Breast epithelium (tissue), 4 donors: ENCODE measurements around the gene TMEM30B. TPM values are rescaled to one million over a fixed set of nuclear protein-coding genes. Genes with fewer than 3 reads are reported as not detected.

ENCODE experiments used
- DNase-seq, 2 donors: peaks; one replicate each; pipeline ENCODE4 v3.0.0-alpha.2; 2019; ENCODE audit warnings: low spot score in 2 of 2
- H3K27ac ChIP-seq, 2 donors: fragments of 200-600 bp; sonication (generic) in 1 of 2; one replicate each; pipeline ENCODE4 v1.5.1; 2016 to 2019; ENCODE audit warnings: mild to moderate bottlenecking in 1 of 2
- H3K27me3 ChIP-seq, 2 donors: fragments of 200-600 bp; sonication (generic) in 1 of 2; one replicate each; pipeline versions ENCODE4 v1.5.1 to v1.6.0; 2017 to 2019; ENCODE audit warnings: control low read depth in 1 of 2, mild to moderate bottlenecking in 1 of 2
- H3K36me3 ChIP-seq: fragments of 200-600 bp; one replicate; pipeline ENCODE4 v1.5.1; 2019
- H3K4me1 ChIP-seq, 2 donors: fragments of 200-600 bp; sonication (generic); one replicate each; pipeline ENCODE4 v1.5.1; 2016 to 2019; ENCODE audit warnings: control low read depth in 1 of 2
- H3K4me3 ChIP-seq, 3 donors: fragments of 200-600 bp; sonication (generic); 1 replicate in 2 of 3; 2 replicates in 1 of 3; pipeline ENCODE4 v1.5.1; 2016 to 2019; ENCODE audit warnings: mild to moderate bottlenecking in 3 of 3, moderate library complexity in 2 of 3
- H3K9me3 ChIP-seq, 2 donors: fragments of 200-600 bp; sonication (generic) in 1 of 2; one replicate each; pipeline ENCODE4 v1.5.1; 2016 to 2019; ENCODE audit warnings: control low read depth in 1 of 2
- POLR2A ChIP-seq: fragments of 450-650 bp; IDR thresholded peaks from one replicate; pipeline ENCODE4 v1.6.1; 2016; ENCODE audit warnings: antibody characterized with exemption, mild to moderate bottlenecking, moderate library complexity
- POLR2AphosphoS5 ChIP-seq, 3 donors: sonication (generic); formaldehyde crosslinking; IDR thresholded peaks; one replicate each; pipeline ENCODE4 v1.6.1; 2017; ENCODE audit warnings: antibody characterized with exemption in 3 of 3
- intact Hi-C: fragments of 100-400 bp; cut with DNase I; formaldehyde crosslinking; loops from one replicate; pipeline ENCODE4 v1.15.1; 2023; ENCODE audit warnings: low total_unique reads
- total RNA-seq, 3 donors: library from RNA; depleted of rRNA; stranded (reverse); fragments of >200 nt; gene quantifications; one replicate each; pipeline ENCODE4 v1.1.0, GENCODE V29; 2016
- TF ChIP-seq, protein P1 (sequence below), 3 donors: fragments of 450-650 bp; IDR thresholded peaks; one replicate each; pipeline ENCODE4 v1.5.1; 2016 to 2017; ENCODE audit warnings: antibody characterized with exemption in 3 of 3, mild to moderate bottlenecking in 3 of 3, moderate library complexity in 3 of 3

The TMEM30B gene
- total RNA-seq, 3 donors from 2014 or later, result 5.0 to 36.7 (median 20.0) TPM

DNA sequence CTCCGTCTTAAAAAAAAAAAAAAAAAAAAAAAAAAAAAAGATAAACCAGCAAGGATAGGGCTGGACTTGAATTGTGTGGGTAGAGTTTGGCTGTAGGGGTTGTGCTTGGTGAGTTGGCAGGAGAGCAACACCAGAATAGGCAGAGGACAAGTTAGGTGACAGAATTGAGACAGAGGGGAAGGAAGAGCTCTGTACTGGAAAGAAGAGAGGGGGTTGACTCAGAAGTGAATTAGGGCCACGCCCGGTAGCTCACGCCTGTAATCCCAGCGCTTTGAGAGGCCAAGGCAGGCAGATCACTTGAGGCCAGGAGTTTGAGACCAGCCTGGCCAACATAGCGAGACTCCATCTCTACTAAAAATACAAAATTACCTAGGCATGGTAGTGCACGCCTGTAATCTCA, 6.1 kb upstream of the TMEM30B start:
- H3K9me3 ChIP-seq, result no peaks in the 10 kb centered on the region
- no peaks in the 10 kb centered on the region for H3K4me1 ChIP-seq
- no peaks in the 10 kb centered on the region for H3K36me3 ChIP-seq
- TF ChIP-seq POLR2AphosphoS5 (IDR thresholded peaks at IDR 0.05), result no peak
- TF ChIP-seq POLR2A, result no peak
- TF ChIP-seq, protein P1, sequence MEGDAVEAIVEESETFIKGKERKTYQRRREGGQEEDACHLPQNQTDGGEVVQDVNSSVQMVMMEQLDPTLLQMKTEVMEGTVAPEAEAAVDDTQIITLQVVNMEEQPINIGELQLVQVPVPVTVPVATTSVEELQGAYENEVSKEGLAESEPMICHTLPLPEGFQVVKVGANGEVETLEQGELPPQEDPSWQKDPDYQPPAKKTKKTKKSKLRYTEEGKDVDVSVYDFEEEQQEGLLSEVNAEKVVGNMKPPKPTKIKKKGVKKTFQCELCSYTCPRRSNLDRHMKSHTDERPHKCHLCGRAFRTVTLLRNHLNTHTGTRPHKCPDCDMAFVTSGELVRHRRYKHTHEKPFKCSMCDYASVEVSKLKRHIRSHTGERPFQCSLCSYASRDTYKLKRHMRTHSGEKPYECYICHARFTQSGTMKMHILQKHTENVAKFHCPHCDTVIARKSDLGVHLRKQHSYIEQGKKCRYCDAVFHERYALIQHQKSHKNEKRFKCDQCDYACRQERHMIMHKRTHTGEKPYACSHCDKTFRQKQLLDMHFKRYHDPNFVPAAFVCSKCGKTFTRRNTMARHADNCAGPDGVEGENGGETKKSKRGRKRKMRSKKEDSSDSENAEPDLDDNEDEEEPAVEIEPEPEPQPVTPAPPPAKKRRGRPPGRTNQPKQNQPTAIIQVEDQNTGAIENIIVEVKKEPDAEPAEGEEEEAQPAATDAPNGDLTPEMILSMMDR (IDR thresholded peaks at IDR 0.05), result no peak
- H3K27me3 ChIP-seq, result no peaks in the 10 kb centered on the region
- H3K4me3 ChIP-seq, result no peak overlapping the region
- no peak for DNase-seq
- intact Hi-C loops, result no loop called here
- no peak overlapping the region for H3K27ac ChIP-seq

DNA sequence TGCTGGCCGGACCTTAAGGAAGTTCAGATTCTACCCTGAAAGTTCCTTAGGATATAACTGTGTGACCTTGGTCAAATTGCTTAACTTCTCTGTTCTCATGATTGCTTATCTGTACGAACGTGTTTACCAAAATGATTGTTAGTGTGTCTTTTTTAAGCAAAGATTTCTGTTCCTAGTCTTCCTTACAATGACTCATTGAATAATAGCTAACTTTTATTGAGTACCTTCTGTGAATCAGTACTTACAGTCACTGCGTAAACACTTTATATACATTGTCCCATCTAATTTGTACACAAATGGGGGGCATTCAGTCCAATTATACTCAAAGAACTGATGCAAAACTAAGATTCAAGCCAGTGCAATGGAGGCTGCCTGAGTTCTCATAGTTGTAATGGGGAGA, 4.2 kb upstream of the TMEM30B start:
- TF ChIP-seq, protein P1 (IDR thresholded peaks at IDR 0.05), result no peak
- H3K36me3 ChIP-seq, result no peaks in the 10 kb centered on the region
- H3K4me3 ChIP-seq, result no peak overlapping the region
- no peaks in the 10 kb centered on the region for H3K9me3 ChIP-seq
- H3K4me1 ChIP-seq, result no peaks in the 10 kb centered on the region
- intact Hi-C loops, result no loop called here
- no peak for DNase-seq
- H3K27me3 ChIP-seq, result no peaks in the 10 kb centered on the region
- H3K27ac ChIP-seq, result no peak overlapping the region

DNA sequence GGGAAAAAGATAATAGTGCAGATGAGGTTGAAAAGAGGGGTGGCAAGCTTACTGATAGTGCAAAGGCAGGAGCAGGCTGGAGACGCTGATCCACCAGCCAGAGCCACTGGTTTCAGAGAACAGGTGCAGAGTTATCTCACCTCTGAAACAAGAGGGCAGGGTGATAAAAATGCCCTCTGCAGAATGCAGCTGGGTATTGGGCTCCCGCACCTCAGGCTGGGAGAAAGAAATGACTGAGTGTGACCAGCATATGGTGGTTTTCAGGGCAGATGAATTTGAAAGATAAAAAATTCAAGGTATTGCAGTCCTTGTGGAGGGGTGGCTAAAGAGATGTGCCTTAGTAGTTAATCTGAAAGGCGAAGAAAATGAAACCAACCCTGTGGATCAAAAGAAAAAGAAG, 2.9 kb upstream of the TMEM30B start:
- Histone ChIP-seq H3K4me3 (no peak overlapping the region), H3K36me3 (no peaks in the 10 kb centered on the region), H3K27me3 (no peaks in the 10 kb centered on the region), H3K9me3 (peaks cover 0 to 4% of the 10 kb centered on the region in 2 donors), H3K27ac (no peak overlapping the region), H3K4me1 (no peaks in the 10 kb centered on the region)
- intact Hi-C loops, result no loop called here
- DNase-seq, result no peak
- TF ChIP-seq POLR2AphosphoS5 (IDR thresholded peaks at IDR 0.05) (no peak), POLR2A (no peak)
- TF ChIP-seq, protein P1 (IDR thresholded peaks at IDR 0.05), result no peak

DNA sequence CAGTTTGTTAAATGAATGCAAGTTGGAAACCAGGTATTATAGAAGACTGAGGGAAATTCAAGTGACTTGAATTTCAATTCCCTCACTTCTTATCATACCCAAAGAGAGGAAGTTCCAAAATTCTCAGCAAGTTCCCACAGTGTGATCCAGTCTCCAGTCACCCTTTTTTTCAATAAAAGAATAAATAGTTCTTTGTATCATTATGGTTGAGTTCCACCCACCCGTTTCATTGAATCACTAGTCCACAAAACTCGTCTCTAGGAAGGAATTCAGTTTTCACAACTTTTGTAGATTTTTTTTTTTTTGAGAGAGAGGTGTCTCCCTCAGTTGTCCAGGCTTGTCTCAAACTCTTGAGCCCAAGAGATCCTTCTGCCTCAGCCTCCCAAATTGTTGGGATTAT, 1.6 kb upstream of the TMEM30B start:
- Histone ChIP-seq H3K9me3 (peaks cover 0 to 4% of the 10 kb centered on the region in 2 donors), H3K36me3 (no peaks in the 10 kb centered on the region), H3K27me3 (no peaks in the 10 kb centered on the region), H3K4me3 (no peak overlapping the region), H3K4me1 (no peaks in the 10 kb centered on the region), H3K27ac (no peak overlapping the region)
- DNase-seq, result no peak
- TF ChIP-seq, protein P1 (IDR thresholded peaks at IDR 0.05), result no peak
- no peak for TF ChIP-seq POLR2A
- TF ChIP-seq POLR2AphosphoS5 (IDR thresholded peaks at IDR 0.05), result no peak
- intact Hi-C loops, result no loop called here

DNA sequence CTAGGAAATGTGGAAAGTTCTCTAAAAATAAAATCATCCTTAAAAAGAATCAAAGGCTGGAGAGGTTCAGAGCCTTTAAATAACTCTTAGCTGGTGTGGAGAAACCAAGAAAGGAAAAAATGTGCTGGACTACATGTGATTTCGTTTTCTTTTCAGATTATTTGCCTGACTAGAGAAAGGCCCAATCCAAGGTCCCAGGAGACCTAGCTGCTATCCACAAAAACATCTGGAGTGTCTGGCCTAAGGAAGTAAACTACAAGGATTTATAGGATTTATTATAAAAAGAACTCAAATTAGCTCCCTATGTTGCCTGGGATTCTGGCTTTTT, 774 bp upstream of the TMEM30B start:
- Histone ChIP-seq H3K27ac (peak overlapping the region in 1 of 2 donors; percentile 98), H3K4me3 (peak overlapping the region in 2 of 3 donors; percentile 75 to 85), H3K27me3 (no peaks in the 10 kb centered on the region), H3K9me3 (peaks cover 0 to 4% of the 10 kb centered on the region in 2 donors), H3K4me1 (no peaks in the 10 kb centered on the region), H3K36me3 (no peaks in the 10 kb centered on the region)
- intact Hi-C loops, result no loop called here
- TF ChIP-seq POLR2AphosphoS5 (IDR thresholded peaks at IDR 0.05), result no peak
- no peak for TF ChIP-seq POLR2A
- TF ChIP-seq, protein P1 (IDR thresholded peaks at IDR 0.05), result no peak
- no peak for DNase-seq
